ENCODE measurements around the gene HUS1B. TPM values are rescaled to one million over a fixed set of nuclear protein-coding genes. Genes with fewer than 3 reads are reported as not detected.

The HUS1B gene
- total RNA-seq, 2 experiments from 2014 or later = 2.2 to 3.1 TPM

DNA sequence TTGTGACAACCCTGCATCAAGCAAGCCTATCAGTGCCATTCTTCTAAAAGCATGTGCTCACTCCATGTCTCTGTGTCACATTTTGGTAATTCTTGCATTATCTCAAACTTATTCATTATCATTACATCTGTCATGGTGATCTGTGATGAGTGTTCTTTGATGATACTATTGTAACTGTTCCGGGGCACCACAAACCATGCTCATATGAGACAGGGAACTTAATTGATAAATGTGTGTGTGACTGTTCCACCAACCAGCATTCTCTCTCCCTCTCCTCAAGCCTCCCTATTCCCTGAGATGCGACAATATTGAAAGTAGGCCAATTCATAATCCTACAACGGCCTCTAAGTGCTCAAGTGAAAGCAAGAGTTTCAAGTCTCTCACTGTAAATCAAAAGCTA lies 4.0 kb downstream of the HUS1B start:
- DNase-seq = no peak
- Mint-ChIP-seq H3K27me3 (no peaks in the 10 kb centered on the region), H3K27ac (no peak overlapping the region), H3K4me3 (no peak overlapping the region), H3K36me3 (ENCODE audit: low read depth) (peaks cover 45% of the 10 kb centered on the region), H3K4me1 (ENCODE audit: low read depth) (peaks cover 46% of the 10 kb centered on the region), H3K9me3 (no peaks in the 10 kb centered on the region)
- CTCF ChIA-PET = no interaction called here
- Histone ChIP-seq H3K9me3 (ENCODE audit: control insufficient read depth in 1 of 2, insufficient read depth in 1 of 2, low read length in 2 of 2) (peaks cover 0 to 10% of the 10 kb centered on the region in 2 experiments), H3K4me1 (ENCODE audit: insufficient read depth, low read length) (no peaks in the 10 kb centered on the region), H3K4me3 (ENCODE audit: low read length) (no peak overlapping the region), H3K36me3 (ENCODE audit: insufficient read depth, low read length) (peaks cover 10% of the 10 kb centered on the region), H3K27ac (ENCODE audit: low read depth in 1 of 2, low read length in 2 of 2) (no peak overlapping the region), H3K27me3 (ENCODE audit: control insufficient read depth in 1 of 2, insufficient read depth in 2 of 2, low read length in 2 of 2) (no peaks in the 10 kb centered on the region)
- ATAC-seq (ENCODE audit: poor library complexity) = no peak
- intact Hi-C loops (cut with DNase I, micrococcal nuclease) = no loop called here
- POLR2A ChIA-PET = no interaction called here
- TF ChIP-seq, protein P1, sequence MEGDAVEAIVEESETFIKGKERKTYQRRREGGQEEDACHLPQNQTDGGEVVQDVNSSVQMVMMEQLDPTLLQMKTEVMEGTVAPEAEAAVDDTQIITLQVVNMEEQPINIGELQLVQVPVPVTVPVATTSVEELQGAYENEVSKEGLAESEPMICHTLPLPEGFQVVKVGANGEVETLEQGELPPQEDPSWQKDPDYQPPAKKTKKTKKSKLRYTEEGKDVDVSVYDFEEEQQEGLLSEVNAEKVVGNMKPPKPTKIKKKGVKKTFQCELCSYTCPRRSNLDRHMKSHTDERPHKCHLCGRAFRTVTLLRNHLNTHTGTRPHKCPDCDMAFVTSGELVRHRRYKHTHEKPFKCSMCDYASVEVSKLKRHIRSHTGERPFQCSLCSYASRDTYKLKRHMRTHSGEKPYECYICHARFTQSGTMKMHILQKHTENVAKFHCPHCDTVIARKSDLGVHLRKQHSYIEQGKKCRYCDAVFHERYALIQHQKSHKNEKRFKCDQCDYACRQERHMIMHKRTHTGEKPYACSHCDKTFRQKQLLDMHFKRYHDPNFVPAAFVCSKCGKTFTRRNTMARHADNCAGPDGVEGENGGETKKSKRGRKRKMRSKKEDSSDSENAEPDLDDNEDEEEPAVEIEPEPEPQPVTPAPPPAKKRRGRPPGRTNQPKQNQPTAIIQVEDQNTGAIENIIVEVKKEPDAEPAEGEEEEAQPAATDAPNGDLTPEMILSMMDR (IDR thresholded peaks at IDR 0.05) = no peak

DNA sequence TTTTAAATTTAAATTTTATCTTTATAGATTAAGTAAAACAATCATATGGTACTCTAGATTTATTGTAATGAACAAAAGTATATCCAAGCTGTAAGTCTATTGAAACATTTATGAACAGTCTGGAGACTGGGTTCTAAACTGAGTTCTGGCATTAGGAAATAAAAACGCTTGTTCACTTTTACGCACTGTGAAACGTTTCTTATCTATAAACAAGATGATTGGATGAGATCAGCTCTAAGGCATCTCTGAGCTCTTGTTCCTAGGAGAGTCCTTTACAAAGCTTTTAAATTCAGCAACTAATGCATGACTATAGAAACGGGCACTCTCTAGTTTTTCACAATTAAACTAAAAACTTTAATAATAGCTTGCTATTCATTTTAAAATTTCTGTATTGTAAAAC lies 6.8 kb downstream of the HUS1B start:
- POLR2A ChIA-PET = no interaction called here
- H3K36me3 ChIP-seq (ENCODE audit: insufficient read depth, low read length) = no peaks in the 10 kb centered on the region
- H3K4me3 Mint-ChIP-seq = no peak overlapping the region
- H3K9me3 ChIP-seq (ENCODE audit: control insufficient read depth in 1 of 2, insufficient read depth in 1 of 2, low read length in 2 of 2) = no peaks in the 10 kb centered on the region
- no peak overlapping the region for H3K4me3 ChIP-seq (ENCODE audit: low read length)
- no peaks in the 10 kb centered on the region for H3K27me3 ChIP-seq (ENCODE audit: control insufficient read depth in 1 of 2, insufficient read depth in 2 of 2, low read length in 2 of 2)
- no peak overlapping the region for H3K27ac ChIP-seq (ENCODE audit: low read depth in 1 of 2, low read length in 2 of 2)
- peaks cover 22% of the 10 kb centered on the region for H3K36me3 Mint-ChIP-seq (ENCODE audit: low read depth)
- H3K27me3 Mint-ChIP-seq = no peaks in the 10 kb centered on the region
- peaks cover 3% of the 10 kb centered on the region for H3K4me1 ChIP-seq (ENCODE audit: insufficient read depth, low read length)
- intact Hi-C loops (cut with DNase I, micrococcal nuclease) = no loop called here
- CTCF ChIA-PET = interaction anchor here (0.7 to 1.1 kb wide), 2 partner anchors 26 to 72 kb away, joined by 3 read pairs; no protein-coding TSS in a partner anchor
- DNase-seq (no peak), ATAC-seq (ENCODE audit: poor library complexity) (no peak)
- no peaks in the 10 kb centered on the region for H3K9me3 Mint-ChIP-seq
- H3K27ac Mint-ChIP-seq = no peak overlapping the region
- H3K4me1 Mint-ChIP-seq (ENCODE audit: low read depth) = peaks cover 58% of the 10 kb centered on the region
- TF ChIP-seq, protein P1 (IDR thresholded peaks at IDR 0.05) = no peak

DNA sequence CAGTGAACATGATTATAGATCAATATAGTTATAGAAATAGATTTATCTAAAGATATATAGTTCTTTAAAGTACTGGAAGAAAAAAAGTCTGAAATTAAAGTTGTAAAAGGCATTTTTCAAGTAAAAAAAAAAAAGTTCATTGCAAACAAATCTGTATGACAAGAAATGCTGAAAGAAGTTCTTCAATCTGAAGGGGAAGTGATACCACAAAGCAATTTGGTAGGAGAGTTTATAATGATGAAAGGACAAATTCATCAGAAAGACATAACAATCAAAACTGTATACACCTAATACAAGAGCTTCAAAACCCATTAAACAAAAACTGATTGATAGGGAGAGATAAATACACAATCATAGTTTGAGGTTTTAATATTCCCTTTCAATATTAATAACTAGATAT lies 14.1 kb downstream of the HUS1B start:
- TF ChIP-seq, protein P1 (IDR thresholded peaks at IDR 0.05) = no peak

More for the DNA sequence above, 14.1 kb downstream of the HUS1B start:
- DNase-seq (no peak), ATAC-seq (ENCODE audit: poor library complexity) (no peak)
- Mint-ChIP-seq H3K4me3 (no peak overlapping the region), H3K9me3 (no peaks in the 10 kb centered on the region), H3K27me3 (no peaks in the 10 kb centered on the region), H3K36me3 (ENCODE audit: low read depth) (peaks cover 13% of the 10 kb centered on the region), H3K4me1 (ENCODE audit: low read depth) (peaks cover 47% of the 10 kb centered on the region), H3K27ac (no peak overlapping the region)
- Histone ChIP-seq H3K27ac (ENCODE audit: low read depth in 1 of 2, low read length in 2 of 2) (no peak overlapping the region), H3K36me3 (ENCODE audit: insufficient read depth, low read length) (no peaks in the 10 kb centered on the region), H3K9me3 (ENCODE audit: control insufficient read depth in 1 of 2, insufficient read depth in 1 of 2, low read length in 2 of 2) (no peaks in the 10 kb centered on the region), H3K4me1 (ENCODE audit: insufficient read depth, low read length) (peaks cover 3% of the 10 kb centered on the region), H3K4me3 (ENCODE audit: low read length) (no peak overlapping the region), H3K27me3 (ENCODE audit: control insufficient read depth in 1 of 2, insufficient read depth in 2 of 2, low read length in 2 of 2) (no peaks in the 10 kb centered on the region)
- ChIA-PET CTCF (no interaction called here), POLR2A (interaction anchor here (0.6 kb wide), 1 partner anchor 278 kb away, joined by 5 read pairs; no protein-coding TSS in a partner anchor)
- intact Hi-C loops (cut with DNase I, micrococcal nuclease) = no loop called here

All from CD4-positive, alpha-beta T cell (primary cell).